ENCODE results near the gene RAD9B. TPM values are rescaled to one million over a fixed set of nuclear protein-coding genes. Genes with fewer than 3 reads are reported as not detected.

Gene RAD9B
- total and polyA plus RNA-seq, 2 of the 13 experiments (the other 11 are each of a cell fraction or from before 2014, with no cell fraction given), result 0.05 to 0.38 TPM

DNA sequence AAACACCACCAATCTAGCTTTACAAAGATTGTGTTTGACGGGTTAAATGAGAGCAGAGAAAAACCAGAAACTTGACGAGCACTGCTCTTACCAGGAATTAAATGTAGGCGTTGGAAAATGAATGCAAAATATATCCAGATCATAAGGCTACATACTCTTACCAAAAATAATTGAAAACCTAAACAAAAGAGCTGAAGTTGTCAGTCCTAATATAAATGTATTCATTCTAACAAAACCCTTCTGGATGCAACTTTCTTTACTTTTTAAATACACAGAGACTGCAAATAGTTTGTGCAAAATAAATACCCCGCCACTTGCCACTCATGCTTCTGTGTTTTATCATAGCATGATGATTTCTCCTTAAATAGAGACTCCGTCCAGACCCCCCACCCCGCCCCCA is 32.7 kb downstream of the RAD9B start:
- Histone ChIP-seq H3K9me3 (ENCODE audit: low read length) (no peaks in the 10 kb centered on the region), H3K79me2 (ENCODE audit: insufficient read depth, low read length) (no peaks in the 10 kb centered on the region), H3K36me3 (replicated peaks in 1 of 2; ENCODE audit: control insufficient read depth in 1 of 2, insufficient read depth in 2 of 2, low read length in 2 of 2) (peaks cover 11 to 39% of the 10 kb centered on the region in 2 experiments), H4K20me1 (ENCODE audit: insufficient read depth, low read length) (no peaks in the 10 kb centered on the region), H3K4me3 (replicated peaks in 1 of 3; ENCODE audit: insufficient read depth in 1 of 3, low read depth in 2 of 3, low read length in 3 of 3) (no peak overlapping the region), H3K27me3 (ENCODE audit: control insufficient read depth in 1 of 2, insufficient read depth in 2 of 2, low read length in 2 of 2) (no peaks in the 10 kb centered on the region), H3K4me1 (ENCODE audit: insufficient read depth, low read length) (peaks cover 17% of the 10 kb centered on the region), H3K27ac (ENCODE audit: extremely low read length, insufficient read depth, low read length) (no peak overlapping the region), H3K4me2 (ENCODE audit: low read depth, low read length) (no peak overlapping the region), H3K9ac (ENCODE audit: insufficient read depth, low read depth, low read length) (no peak overlapping the region), H2AFZ (ENCODE audit: low read length) (no peak overlapping the region)
- POLR2A ChIA-PET, result no interaction called here
- no peak for FAIRE-seq
- 96% methylated on average over 6 of the region's 6 CpGs for WGBS (ENCODE audit: low lambda C conversion rate)
- no TSS peak for BruUV-seq (replicated peaks)
- no peak for DNase-seq (ENCODE audit: low spot score)
- in situ Hi-C loops (cut with HindIII; ENCODE audit: extremely low pct_ligation_motif_present, low pct_unique_long_range_greater_than_20kb) (no loop called here), intact Hi-C loops (cut with micrococcal nuclease; ENCODE audit: unreplicated experiment) (no loop called here)
- TF ChIP-seq POLR2A (IDR thresholded peaks at IDR 0.05; ENCODE audit: insufficient read depth in 1 of 2, low read depth in 2 of 2, low read length in 2 of 2) (no peak), ZNF841 (CRISPR knock-in tag; IDR thresholded peaks at IDR 0.05; ENCODE audit: borderline replicate concordance) (no peak), ZNF629 (CRISPR knock-in tag; conservative IDR thresholded peaks at IDR 0.05) (no peak), ETV5 (CRISPR knock-in tag; IDR thresholded peaks at IDR 0.05; ENCODE audit: borderline replicate concordance) (no peak), PRMT3 (CRISPR knock-in tag; IDR thresholded peaks at IDR 0.05; ENCODE audit: borderline replicate concordance, low read depth) (no peak), ZNF83 (CRISPR knock-in tag; IDR thresholded peaks at IDR 0.05; ENCODE audit: borderline replicate concordance) (no peak), TEAD2 (CRISPR knock-in tag; IDR thresholded peaks at IDR 0.05) (no peak), TAF15 (IDR thresholded peaks at IDR 0.05; ENCODE audit: low read depth, low read length, poor library complexity, severe bottlenecking) (no peak), ZNF335 (CRISPR knock-in tag; IDR thresholded peaks at IDR 0.05) (no peak)
- TF ChIP-seq, protein P1, sequence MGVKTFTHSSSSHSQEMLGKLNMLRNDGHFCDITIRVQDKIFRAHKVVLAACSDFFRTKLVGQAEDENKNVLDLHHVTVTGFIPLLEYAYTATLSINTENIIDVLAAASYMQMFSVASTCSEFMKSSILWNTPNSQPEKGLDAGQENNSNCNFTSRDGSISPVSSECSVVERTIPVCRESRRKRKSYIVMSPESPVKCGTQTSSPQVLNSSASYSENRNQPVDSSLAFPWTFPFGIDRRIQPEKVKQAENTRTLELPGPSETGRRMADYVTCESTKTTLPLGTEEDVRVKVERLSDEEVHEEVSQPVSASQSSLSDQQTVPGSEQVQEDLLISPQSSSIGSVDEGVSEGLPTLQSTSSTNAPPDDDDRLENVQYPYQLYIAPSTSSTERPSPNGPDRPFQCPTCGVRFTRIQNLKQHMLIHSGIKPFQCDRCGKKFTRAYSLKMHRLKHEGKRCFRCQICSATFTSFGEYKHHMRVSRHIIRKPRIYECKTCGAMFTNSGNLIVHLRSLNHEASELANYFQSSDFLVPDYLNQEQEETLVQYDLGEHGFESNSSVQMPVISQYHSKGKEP (CRISPR knock-in tag; IDR thresholded peaks at IDR 0.05), result no peak
- TF ChIP-seq, protein P2, sequence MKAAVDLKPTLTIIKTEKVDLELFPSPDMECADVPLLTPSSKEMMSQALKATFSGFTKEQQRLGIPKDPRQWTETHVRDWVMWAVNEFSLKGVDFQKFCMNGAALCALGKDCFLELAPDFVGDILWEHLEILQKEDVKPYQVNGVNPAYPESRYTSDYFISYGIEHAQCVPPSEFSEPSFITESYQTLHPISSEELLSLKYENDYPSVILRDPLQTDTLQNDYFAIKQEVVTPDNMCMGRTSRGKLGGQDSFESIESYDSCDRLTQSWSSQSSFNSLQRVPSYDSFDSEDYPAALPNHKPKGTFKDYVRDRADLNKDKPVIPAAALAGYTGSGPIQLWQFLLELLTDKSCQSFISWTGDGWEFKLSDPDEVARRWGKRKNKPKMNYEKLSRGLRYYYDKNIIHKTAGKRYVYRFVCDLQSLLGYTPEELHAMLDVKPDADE (CRISPR knock-in tag; IDR thresholded peaks at IDR 0.05), result no peak
- TF ChIP-seq, protein P3, sequence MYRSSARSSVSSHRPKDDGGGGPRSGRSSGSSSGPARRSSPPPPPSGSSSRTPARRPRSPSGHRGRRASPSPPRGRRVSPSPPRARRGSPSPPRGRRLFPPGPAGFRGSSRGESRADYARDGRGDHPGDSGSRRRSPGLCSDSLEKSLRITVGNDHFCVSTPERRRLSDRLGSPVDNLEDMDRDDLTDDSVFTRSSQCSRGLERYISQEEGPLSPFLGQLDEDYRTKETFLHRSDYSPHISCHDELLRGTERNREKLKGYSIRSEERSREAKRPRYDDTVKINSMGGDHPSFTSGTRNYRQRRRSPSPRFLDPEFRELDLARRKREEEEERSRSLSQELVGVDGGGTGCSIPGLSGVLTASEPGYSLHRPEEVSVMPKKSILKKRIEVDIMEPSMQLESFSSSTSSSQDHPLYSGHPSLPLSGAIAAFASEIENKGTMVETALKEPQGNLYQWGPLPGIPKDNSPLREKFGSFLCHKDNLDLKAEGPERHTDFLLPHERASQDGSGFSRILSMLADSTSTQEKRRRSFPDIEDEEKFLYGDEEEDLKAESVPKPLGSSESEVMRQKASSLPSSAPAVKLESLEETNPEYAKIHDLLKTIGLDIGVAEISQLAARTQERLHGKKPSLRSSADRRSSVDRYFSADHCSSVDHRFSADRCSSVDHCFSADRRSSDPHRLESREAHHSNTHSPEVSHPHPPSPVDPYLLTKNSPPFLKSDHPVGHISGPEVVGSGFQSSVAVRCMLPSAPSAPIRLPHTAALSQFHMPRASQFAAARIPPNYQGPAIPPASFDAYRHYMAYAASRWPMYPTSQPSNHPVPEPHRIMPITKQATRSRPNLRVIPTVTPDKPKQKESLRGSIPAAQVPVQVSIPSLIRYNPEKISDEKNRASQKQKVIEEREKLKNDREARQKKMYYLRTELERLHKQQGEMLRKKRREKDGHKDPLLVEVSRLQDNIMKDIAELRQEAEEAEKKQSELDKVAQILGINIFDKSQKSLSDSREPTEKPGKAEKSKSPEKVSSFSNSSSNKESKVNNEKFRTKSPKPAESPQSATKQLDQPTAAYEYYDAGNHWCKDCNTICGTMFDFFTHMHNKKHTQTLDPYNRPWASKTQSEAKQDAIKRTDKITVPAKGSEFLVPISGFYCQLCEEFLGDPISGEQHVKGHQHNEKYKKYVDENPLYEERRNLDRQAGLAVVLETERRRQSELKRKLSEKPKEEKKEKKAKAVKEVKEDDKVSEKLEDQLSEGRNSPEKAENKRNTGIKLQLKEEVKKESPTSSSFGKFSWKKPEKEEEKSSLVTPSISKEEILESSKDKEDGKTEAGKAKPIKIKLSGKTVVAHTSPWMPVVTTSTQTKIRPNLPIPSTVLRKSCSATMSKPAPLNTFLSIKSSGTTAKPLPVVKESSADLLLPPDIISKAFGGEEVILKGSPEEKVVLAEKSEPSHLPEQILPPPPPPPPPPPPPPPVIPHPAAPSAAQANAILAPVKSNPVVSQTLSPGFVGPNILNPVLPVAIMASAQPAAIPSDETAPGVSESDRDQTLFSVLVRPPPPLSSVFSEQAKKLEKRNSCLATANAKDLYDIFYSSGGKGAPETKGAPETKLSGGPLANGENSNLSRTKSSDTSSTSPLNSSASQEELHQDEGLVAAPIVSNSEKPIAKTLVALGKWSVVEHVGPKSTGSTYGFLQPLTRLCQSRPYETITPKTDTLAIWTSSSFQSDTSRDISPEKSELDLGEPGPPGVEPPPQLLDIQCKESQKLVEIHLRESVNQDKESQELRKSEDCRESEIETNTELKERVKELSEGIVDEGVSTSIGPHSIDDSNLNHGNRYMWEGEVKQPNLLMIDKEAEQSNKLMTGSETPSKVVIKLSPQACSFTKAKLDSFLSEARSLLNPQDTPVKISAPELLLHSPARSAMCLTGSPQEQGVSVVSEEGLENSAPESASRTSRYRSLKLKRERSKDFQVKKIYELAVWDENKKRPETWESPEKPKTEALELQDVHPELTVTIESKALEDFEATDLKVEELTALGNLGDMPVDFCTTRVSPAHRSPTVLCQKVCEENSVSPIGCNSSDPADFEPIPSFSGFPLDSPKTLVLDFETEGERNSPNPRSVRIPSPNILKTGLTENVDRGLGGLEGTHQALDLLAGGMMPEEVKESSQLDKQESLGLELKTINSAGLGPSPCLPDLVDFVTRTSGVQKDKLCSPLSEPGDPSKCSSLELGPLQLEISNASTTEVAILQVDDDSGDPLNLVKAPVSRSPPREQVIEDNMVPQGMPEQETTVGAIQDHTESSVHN (CRISPR knock-in tag; IDR thresholded peaks at IDR 0.05), result no peak
- ATAC-seq, result no peak
- CTCF ChIA-PET (ENCODE audit: low intra/inter-chr PET ratio, low total read pairs), result no interaction called here

All from HepG2 (cell line).